ENCODE measurements around the gene DYNLT4.
"Not testable (repeated sequence)": the region's sequence is repeated elsewhere in the genome, so short reads cannot be mapped to it uniquely, and the experiment has no call there.

The DYNLT4 gene

DNA sequence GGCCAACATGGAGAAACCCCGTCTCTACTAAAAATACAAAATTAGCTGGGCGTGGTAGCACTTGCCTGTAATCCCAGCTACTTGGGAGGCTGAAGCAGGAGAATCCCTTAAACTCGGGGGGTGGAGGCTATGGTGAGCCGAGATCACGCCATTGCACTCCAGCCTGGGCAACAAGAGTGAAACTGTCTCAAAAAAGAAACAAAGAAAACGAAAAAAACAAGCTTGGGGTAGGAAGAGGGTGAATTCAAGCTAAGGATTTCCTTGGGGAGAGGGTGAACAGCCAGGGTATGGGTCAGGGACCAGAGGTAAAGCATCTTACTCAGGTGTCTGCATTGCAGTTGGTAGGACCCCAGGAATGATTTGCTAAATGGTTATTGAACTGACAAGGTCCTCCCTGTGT lies 40.7 kb downstream of the DYNLT4 start:
- DNase-seq, result not testable (repeated sequence)

GRCh38 chr1:44760876-44761275 lies 46.3 kb downstream of the DYNLT4 start:
- no peak for DNase-seq

DNA sequence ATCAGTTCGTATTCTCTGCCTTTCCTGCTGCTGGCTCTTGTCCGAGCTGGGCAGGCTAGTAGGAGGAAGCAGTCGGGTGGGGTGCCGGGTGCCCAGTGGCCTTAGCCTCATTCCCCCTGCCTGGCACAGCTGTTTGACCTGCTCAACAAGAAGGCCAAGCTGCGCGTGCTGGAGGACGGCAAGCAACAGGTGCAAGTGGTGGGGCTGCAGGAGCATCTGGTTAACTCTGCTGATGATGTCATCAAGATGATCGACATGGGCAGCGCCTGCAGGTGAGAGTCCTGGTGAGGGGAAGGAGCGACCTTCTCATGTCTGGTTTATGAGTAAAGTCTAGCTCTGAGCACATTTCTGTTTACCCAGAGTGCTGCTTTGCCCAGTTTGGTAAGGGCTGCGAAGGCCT lies 48.1 kb downstream of the DYNLT4 start:
- no peak for DNase-seq

DNA sequence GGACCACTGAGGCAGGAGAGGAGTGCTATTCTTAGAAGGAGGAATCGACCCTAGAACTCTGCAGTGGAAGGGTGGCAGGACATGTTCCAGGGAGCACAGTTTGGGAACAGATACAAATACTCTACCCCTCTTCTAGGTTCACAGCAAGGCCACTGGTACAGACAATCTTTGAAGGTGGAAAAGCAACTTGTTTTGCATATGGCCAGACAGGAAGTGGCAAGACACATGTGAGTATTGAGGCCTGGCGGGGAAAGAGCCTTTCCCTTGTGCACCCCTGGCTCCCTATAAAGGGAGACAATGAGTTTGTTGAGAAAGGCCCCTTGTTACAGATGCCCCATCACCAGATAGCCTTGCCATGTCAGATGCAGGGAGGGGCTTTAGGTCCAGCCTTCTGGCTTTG lies 49.7 kb downstream of the DYNLT4 start:
- no peak for DNase-seq
